GM23338 (cell line): Measurements from ENCODE around the gene DLG2. TPM values are rescaled to one million over a fixed set of nuclear protein-coding genes. Genes with fewer than 3 reads are reported as not detected.

Experiments
- ATAC-seq: fragments of 200-7000 bp; cut with Tn5 transposase; 3 replicates; pipeline ENCODE4 v1.9.1; 2020
- DNase-seq: peaks from one replicate; pipeline ENCODE4 v3.0.0-alpha.2; 2015; ENCODE audit warnings: low spot score
- H2AFZ ChIP-seq: fragments of 200-600 bp; sonication (generic); 2 replicates; pipeline ENCODE4 v1.8.0; 2016; ENCODE audit warnings: antibody characterized with exemption, mild to moderate bottlenecking, moderate library complexity
- H3F3A ChIP-seq: fragments of 200-600 bp; sonication (generic); replicated peaks from 2 replicates; pipeline ENCODE4 v1.8.0; 2017; ENCODE audit warnings: antibody characterized with exemption, mixed run types, low read depth
- H3K27ac ChIP-seq: fragments of 200-600 bp; sonication (generic); 2 replicates; pipeline ENCODE4 v1.6.1; 2016; ENCODE audit warnings: low read depth
- H3K27me3 ChIP-seq: fragments of 200-600 bp; sonication (generic); 2 replicates; pipeline ENCODE4 v1.8.0; 2016; ENCODE audit warnings: mild to moderate bottlenecking, mixed run types, moderate library complexity; ENCODE audit not compliant: insufficient read depth
- H3K36me3 ChIP-seq: fragments of 200-600 bp; sonication (generic); 2 replicates; pipeline ENCODE4 v1.8.0; 2016; ENCODE audit warnings: mild to moderate bottlenecking; ENCODE audit not compliant: insufficient read depth
- H3K4me1 ChIP-seq: fragments of 200-600 bp; sonication (generic); 2 replicates; pipeline ENCODE4 v1.8.0; 2016; ENCODE audit warnings: mild to moderate bottlenecking, moderate library complexity; ENCODE audit not compliant: insufficient read depth
- H3K4me2 ChIP-seq: fragments of 200-600 bp; sonication (generic); 2 replicates; pipeline ENCODE4 v1.7.1; 2017; ENCODE audit warnings: mixed run types
- H3K4me3 ChIP-seq: fragments of 200-600 bp; sonication (generic); 2 replicates; pipeline ENCODE4 v1.6.1; 2016; ENCODE audit warnings: mixed run types
- H3K79me2 ChIP-seq: fragments of 200-600 bp; sonication (generic); replicated peaks from 2 replicates; pipeline ENCODE4 v1.8.0; 2017; ENCODE audit warnings: mild to moderate bottlenecking; ENCODE audit not compliant: insufficient read depth
- H3K9me2 ChIP-seq: fragments of 200-600 bp; sonication (generic); 2 replicates; pipeline ENCODE4 v1.8.0; 2017; ENCODE audit not compliant: insufficient read depth
- H4K20me1 ChIP-seq: fragments of 200-600 bp; sonication (generic); replicated peaks from 2 replicates; pipeline ENCODE4 v1.8.0; 2017; ENCODE audit warnings: mild to moderate bottlenecking; ENCODE audit not compliant: insufficient read depth
- H3K27ac Mint-ChIP-seq: 2 replicates; pipeline ENCODE4 v1.8.0; 2020; ENCODE audit warnings: inconsistent platforms, mild to moderate bottlenecking, moderate library complexity, mixed read lengths
- H3K27me3 Mint-ChIP-seq: 3 replicates; pipeline ENCODE4 v1.8.0; 2022; ENCODE audit warnings: low read depth, mild to moderate bottlenecking, moderate library complexity, mixed read lengths, inconsistent platforms; ENCODE audit not compliant: insufficient read depth, poor library complexity
- H3K36me3 Mint-ChIP-seq: 3 replicates; pipeline ENCODE4 v1.8.0; 2021; ENCODE audit warnings: low read depth, mild to moderate bottlenecking, inconsistent platforms, moderate library complexity, mixed read lengths
- H3K4me1 Mint-ChIP-seq: 3 replicates; pipeline ENCODE4 v1.8.0; 2020; ENCODE audit warnings: mild to moderate bottlenecking, inconsistent platforms, mixed read lengths
- H3K4me3 Mint-ChIP-seq: 3 replicates; pipeline ENCODE4 v1.8.0; 2021; ENCODE audit warnings: moderate library complexity, mild to moderate bottlenecking, inconsistent platforms, mixed read lengths
- H3K9me3 Mint-ChIP-seq: 3 replicates; pipeline ENCODE4 v1.8.0; 2020; ENCODE audit warnings: moderate library complexity, mild to moderate bottlenecking, inconsistent platforms, mixed read lengths
- CTCF ChIP-seq, 2 experiments: fragments of 200-600 bp in 1 of 2; sonication (generic) in 1 of 2; conservative IDR thresholded peaks; 2 replicates each; pipeline versions ENCODE4 v1.5.1 to v1.6.1; 2016 to 2017; ENCODE audit warnings: antibody characterized with exemption in 2 of 2, low read depth in 2 of 2, mild to moderate bottlenecking in 2 of 2, moderate library complexity in 1 of 2
- NANOG ChIP-seq: IDR thresholded peaks from 2 replicates; pipeline ENCODE4 v1.6.1; 2016; ENCODE audit warnings: antibody characterized with exemption, borderline replicate concordance
- STAT1 ChIP-seq: IDR thresholded peaks from one replicate; pipeline ENCODE4 v1.6.1; 2016; ENCODE audit warnings: antibody characterized with exemption; ENCODE audit not compliant: unreplicated experiment
- ZNF114 ChIP-seq: fragments of 250-450 bp; sonication (Bioruptor Pico); IDR thresholded peaks from 2 replicates; pipeline ENCODE4 v1.5.0; 2020; ENCODE audit warnings: mild to moderate bottlenecking, moderate library complexity
- polyA plus RNA-seq: library from polyadenylated mRNA; unstranded; fragments of >200 nt; fragmentation: Nextera tagmentation; extraction: Ambion mirVana; gene quantifications from 2 replicates; pipeline ENCODE4 v1.2.1, GENCODE V29; 2016
- total RNA-seq: library from RNA; depleted of rRNA; stranded (reverse); fragments of >200 nt; shearing (Covaris generic); gene quantifications from 2 replicates; pipeline ENCODE4 v1.2.3, GENCODE V29; 2014
- TF ChIP-seq, protein P1 (sequence below): IDR thresholded peaks from one replicate; pipeline ENCODE4 v1.6.1; 2018; ENCODE audit warnings: antibody characterized with exemption; ENCODE audit not compliant: unreplicated experiment

Gene DLG2
- total and polyA plus RNA-seq, 2 experiments from 2014 or later, result 19.8 to 21.5 TPM

DNA sequence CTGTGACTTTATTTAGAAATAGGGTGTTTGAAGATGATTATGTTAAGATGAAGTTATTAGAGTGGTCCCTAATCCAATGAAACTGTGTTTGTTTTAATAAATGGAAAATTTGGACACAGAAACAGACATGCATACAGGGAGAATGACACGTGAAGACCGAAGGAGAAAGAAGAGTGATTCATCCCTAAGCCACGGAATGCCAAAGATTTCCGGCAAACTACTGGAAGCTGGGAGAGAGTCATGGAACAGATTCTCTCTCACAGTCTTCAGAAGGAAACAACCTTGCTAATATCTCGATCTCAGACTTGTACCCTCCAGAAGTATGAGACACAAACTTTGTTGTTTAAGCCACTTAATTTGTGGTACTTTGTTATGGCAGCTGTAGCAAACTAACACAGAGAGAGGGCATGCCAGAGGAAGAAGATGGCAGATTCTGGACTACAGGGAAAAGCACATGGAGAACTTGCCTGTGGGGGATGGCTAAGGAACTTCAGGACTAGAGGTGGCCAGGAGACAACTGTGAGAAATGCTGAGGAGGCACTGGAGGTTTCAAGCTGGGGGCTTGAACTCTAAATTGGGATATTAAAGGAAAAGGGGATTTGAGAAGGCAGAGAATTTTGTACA lies 1607.5 kb downstream of the DLG2 start (continued):
- TF ChIP-seq CTCF (conservative IDR thresholded peaks at IDR 0.05; ENCODE audit: low read depth in 2 of 2), result no peak

DNA sequence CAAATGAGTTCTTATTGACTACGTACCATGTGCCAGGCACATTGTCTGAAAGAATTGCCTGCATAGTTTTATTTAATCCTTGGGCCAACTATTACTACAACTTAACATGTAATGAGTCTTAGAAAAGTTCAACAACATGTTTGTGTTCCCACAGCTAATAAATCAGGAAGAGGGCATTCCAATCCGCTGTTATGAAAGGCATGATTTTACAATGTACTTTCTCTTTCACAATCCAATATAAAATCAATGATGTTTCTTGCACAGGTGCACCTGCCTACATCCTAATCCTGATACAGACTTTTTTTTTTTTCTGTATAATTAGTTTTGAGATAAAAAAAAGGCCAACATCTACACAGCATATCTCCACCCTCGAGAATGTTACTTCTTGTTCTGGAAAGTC lies 1612.6 kb downstream of the DLG2 start:
- Histone ChIP-seq H3K4me2 (no peak overlapping the region), H3K4me3 (no peak overlapping the region), H3K27me3 (no peaks in the 10 kb centered on the region), H3F3A (no peaks in the 10 kb centered on the region), H3K9me2 (no peaks in the 10 kb centered on the region), H3K79me2 (no peaks in the 10 kb centered on the region), H3K27ac (no peak overlapping the region), H3K4me1 (no peaks in the 10 kb centered on the region), H3K36me3 (no peaks in the 10 kb centered on the region), H2AFZ (no peak overlapping the region), H4K20me1 (no peaks in the 10 kb centered on the region)
- H3K4me1 Mint-ChIP-seq, result no peaks in the 10 kb centered on the region
- DNase-seq (no peak), ATAC-seq (no peak)
- H3K36me3 Mint-ChIP-seq, result no peaks in the 10 kb centered on the region
- peaks cover 2% of the 10 kb centered on the region for H3K27me3 Mint-ChIP-seq
- no peaks in the 10 kb centered on the region; the same call in 2 of the 3 replicates for H3K9me3 Mint-ChIP-seq
- TF ChIP-seq NANOG (no peak), STAT1 (no peak)
- TF ChIP-seq, protein P1, sequence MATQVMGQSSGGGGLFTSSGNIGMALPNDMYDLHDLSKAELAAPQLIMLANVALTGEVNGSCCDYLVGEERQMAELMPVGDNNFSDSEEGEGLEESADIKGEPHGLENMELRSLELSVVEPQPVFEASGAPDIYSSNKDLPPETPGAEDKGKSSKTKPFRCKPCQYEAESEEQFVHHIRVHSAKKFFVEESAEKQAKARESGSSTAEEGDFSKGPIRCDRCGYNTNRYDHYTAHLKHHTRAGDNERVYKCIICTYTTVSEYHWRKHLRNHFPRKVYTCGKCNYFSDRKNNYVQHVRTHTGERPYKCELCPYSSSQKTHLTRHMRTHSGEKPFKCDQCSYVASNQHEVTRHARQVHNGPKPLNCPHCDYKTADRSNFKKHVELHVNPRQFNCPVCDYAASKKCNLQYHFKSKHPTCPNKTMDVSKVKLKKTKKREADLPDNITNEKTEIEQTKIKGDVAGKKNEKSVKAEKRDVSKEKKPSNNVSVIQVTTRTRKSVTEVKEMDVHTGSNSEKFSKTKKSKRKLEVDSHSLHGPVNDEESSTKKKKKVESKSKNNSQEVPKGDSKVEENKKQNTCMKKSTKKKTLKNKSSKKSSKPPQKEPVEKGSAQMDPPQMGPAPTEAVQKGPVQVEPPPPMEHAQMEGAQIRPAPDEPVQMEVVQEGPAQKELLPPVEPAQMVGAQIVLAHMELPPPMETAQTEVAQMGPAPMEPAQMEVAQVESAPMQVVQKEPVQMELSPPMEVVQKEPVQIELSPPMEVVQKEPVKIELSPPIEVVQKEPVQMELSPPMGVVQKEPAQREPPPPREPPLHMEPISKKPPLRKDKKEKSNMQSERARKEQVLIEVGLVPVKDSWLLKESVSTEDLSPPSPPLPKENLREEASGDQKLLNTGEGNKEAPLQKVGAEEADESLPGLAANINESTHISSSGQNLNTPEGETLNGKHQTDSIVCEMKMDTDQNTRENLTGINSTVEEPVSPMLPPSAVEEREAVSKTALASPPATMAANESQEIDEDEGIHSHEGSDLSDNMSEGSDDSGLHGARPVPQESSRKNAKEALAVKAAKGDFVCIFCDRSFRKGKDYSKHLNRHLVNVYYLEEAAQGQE, result no peak
- no peak overlapping the region for H3K27ac Mint-ChIP-seq
- H3K4me3 Mint-ChIP-seq, result no peak overlapping the region

DNA sequence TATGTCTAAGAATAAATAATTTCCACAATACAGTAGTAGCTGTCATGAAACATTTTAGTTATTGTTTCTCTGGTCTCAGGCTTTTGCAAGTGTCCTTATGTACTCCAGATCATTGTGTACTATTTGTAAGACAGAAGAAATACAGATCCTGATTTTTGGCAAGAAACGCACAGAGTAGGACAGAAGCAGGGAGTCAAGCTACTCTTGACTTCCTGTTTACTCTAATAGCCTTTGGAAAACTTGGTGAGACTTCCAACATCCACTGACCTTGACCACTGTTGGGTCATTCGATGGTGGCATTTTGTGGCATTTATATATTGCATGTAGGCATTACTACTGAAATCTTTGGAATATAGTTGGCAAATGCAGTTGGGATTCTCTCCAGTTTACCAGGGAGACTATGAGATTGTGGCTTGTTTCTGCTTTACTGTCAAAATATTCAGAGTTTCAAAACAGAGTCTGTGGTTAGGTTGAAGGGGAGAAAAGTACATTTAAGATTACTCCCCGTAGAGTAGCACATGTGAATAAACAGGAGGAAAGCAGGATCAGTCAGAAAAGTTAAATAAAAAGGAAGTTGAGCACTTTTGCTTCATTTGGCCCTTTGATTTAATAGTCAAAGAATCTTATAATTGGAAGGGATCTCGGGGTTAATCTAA lies 1614.8 kb downstream of the DLG2 start:
- H3K27me3 ChIP-seq, result no peaks in the 10 kb centered on the region
- H3K9me2 ChIP-seq, result no peaks in the 10 kb centered on the region
- H4K20me1 ChIP-seq, result no peaks in the 10 kb centered on the region
- H3K27ac ChIP-seq, result no peak overlapping the region
- Mint-ChIP-seq H3K27ac (no peak overlapping the region), H3K4me3 (no peak overlapping the region), H3K4me1 (no peaks in the 10 kb centered on the region), H3K27me3 (peaks cover 2% of the 10 kb centered on the region), H3K36me3 (no peaks in the 10 kb centered on the region), H3K9me3 (no peaks in the 10 kb centered on the region; the same call in 2 of the 3 replicates)
- no peak overlapping the region for H2AFZ ChIP-seq
- no peaks in the 10 kb centered on the region for H3K79me2 ChIP-seq
- H3K4me2 ChIP-seq, result no peak overlapping the region
- no peaks in the 10 kb centered on the region for H3K4me1 ChIP-seq
- DNase-seq (no peak), ATAC-seq (no peak)
- no peak overlapping the region for H3K4me3 ChIP-seq
- TF ChIP-seq, protein P1, result no peak
- TF ChIP-seq ZNF114 (CRISPR knock-in tag), result no peak
- H3F3A ChIP-seq, result no peaks in the 10 kb centered on the region
- no peaks in the 10 kb centered on the region for H3K36me3 ChIP-seq
